ENCODE data around the gene RFX3.
A peak's percentile ranks its signal among the peaks of the same experiment; 100 is the strongest.
"Not testable (repeated sequence)": the region's sequence is repeated elsewhere in the genome, so short reads cannot be mapped to it uniquely, and the experiment has no call there.

RFX3 gene

DNA sequence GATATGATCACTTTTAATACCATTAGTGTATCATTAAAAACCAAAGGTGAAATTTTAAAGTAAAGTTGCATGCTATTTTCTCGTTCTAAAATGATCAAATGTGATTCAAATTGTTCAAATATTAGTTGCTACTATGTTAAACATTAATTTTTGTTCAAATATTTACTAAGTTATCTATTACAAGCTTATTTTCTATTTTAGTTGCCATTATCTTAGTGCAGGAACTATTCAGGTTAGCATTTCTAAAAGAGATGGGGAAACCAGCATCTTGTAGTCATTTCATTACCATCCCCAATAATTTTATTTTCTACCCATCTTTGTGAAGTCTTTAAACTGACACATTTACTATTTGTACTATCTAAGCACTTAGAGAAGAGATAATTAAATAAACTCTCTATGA lies 166.0 kb downstream of the RFX3 start:
- no peak for DNase-seq (ENCODE audit: low read depth in 2 of 3, low spot score in 1 of 3)

GRCh38 chr9:3359048-3359692 lies 166.6 kb downstream of the RFX3 start:
- no peak for DNase-seq (ENCODE audit: low read depth in 2 of 3, low spot score in 1 of 3)

DNA sequence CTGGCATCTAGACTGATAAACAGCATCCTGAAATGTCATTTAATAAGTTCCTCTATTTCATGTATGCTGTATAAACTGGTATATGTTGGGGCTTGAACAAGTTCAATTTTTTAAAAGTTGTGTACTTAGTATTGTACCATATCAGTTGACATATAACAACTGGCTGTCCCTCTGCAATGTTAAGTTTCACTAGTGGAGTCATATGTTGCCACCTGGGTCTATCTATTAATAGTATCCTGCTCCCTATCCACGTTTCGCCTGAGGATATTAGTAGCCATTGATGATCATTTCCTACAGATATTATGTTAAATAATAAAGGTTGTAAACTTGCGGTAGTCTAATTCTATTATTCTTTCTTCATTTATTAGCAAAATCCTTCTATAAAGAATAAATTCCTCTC lies 177.6 kb downstream of the RFX3 start:
- no peak for DNase-seq (ENCODE audit: low read depth in 2 of 3, low spot score in 1 of 3)

GRCh38 chr9:3346549-3346948 lies 179.3 kb downstream of the RFX3 start:
- no peak for DNase-seq (ENCODE audit: low read depth in 2 of 3, low spot score in 1 of 3)

GRCh38 chr9:3343671-3344070 lies 182.1 kb downstream of the RFX3 start:
- no peak for DNase-seq (ENCODE audit: low read depth in 2 of 3, low spot score in 1 of 3)

DNA sequence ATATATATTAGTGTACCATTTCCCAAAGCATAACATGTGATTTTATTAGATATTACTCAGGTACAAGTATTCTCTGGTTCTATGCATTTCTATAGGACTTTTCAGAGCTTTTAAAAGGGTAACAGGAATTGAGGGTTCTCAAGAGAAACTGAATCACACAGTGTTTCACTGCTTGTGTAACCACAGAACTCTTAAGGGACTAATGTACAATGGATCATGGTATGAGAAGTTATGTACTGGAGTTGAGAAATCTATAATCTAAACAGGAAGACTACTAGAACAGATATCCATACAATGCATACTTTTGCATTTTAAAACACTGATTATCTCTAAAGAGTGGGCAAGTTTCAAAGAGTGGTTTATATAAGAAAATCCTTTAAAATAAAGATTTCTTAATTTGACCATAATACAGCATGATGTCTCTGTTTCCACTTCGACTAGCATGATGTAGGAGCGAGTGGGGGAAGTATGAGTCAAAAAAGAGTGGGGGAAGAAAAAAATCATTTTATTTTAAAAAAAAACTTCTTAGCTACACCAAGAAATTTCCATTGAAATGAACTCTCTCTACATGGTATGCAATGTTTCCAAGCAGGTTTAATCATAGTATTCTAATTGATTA lies 183.5 kb downstream of the RFX3 start:
- no peak for DNase-seq (ENCODE audit: low read depth in 2 of 3, low spot score in 1 of 3)

DNA sequence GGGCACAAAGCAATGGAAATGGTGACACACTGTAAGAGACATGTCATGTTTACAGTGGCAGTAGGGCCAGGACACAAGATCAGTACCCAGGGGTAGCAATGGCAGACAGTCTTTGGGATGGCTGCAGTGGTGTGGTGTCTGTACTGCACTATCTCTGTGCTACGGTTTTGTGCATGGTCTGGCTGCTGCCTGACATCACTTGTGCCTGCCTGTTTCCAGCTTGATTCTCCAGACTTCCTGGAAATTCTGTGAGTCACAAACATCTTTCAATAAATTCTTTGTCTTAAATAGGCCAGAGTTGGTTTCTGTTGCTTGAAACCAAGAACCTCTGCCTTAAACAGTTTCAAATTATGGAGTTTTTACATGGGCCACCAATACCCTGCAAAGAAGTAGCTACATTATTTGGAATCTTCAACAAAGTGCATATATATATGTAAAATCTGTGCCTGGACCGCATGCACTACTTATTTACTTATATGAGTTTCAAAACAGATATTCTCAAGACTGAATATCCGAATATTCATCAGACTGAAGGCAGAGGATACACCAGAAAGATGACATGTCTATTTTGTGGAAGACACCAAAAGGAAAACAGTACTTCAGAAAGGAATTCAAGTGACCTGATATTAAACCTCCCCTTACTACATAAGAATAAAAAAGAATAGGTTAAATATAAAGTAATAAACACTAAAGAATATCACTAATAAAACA lies 188.1 kb downstream of the RFX3 start:
- peak in 1 of 3 donors; percentile 3 for DNase-seq (ENCODE audit: low read depth in 2 of 3, low spot score in 1 of 3)

DNA sequence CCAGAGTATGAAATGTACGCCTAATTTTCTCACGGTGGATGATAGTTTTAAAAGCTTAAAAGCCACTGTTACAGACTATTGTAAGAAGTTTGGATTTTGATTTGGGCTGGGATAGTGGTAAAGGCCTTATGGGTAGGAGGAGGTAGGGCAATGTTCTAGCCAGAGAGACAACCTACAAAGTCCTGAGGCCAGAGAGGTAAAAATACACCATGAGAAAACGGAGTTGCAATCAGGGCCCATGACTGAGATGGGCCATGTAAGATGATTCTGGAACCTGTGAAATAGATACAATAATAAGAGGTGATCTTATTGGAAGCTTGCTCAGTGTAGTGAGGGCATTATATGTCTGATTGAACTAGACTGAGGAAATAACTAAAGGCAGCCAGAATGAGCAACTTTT lies 188.8 kb downstream of the RFX3 start:
- DNase-seq (ENCODE audit: low read depth in 2 of 3, low spot score in 1 of 3), result no peak

GRCh38 chr9:3332802-3333201 lies 193.0 kb downstream of the RFX3 start:
- DNase-seq (ENCODE audit: low read depth in 2 of 3, low spot score in 1 of 3), result no peak

GRCh38 chr9:3331801-3332200 lies 194.0 kb downstream of the RFX3 start:
- DNase-seq (ENCODE audit: low read depth in 2 of 3, low spot score in 1 of 3), result peak in 1 of 3 donors; percentile 3

- no peak for DNase-seq (ENCODE audit: low read depth in 2 of 3, low spot score in 1 of 3)
Measured at GRCh38 chr9:3330792-3331420, 194.9 kb downstream of the RFX3 start.

DNA sequence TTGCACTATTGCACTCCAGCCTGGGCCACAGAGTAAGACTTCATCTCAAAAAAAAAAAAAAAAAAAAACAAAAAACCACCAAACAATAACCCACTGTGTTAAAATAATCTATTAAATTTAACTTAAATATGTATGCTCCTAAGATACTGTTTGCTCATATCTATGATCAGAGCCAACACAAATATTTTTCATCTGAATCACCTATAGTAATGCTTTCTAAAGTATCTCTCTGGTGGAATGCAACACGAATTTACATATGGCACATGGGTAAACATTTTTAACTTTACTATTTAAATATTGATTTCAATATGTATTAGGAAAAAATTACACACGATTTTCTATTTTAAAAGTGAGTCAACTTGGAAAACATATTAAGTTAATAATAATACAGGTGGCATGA lies 196.4 kb downstream of the RFX3 start:
- no peak for DNase-seq (ENCODE audit: low read depth in 2 of 3, low spot score in 1 of 3)

GRCh38 chr9:3323714-3324113 lies 202.1 kb downstream of the RFX3 start:
- DNase-seq (ENCODE audit: low read depth in 2 of 3, low spot score in 1 of 3), result no peak

- DNase-seq (ENCODE audit: low read depth in 2 of 3, low spot score in 1 of 3), result no peak
Measured at GRCh38 chr9:3321186-3321585, 204.6 kb downstream of the RFX3 start.

DNA sequence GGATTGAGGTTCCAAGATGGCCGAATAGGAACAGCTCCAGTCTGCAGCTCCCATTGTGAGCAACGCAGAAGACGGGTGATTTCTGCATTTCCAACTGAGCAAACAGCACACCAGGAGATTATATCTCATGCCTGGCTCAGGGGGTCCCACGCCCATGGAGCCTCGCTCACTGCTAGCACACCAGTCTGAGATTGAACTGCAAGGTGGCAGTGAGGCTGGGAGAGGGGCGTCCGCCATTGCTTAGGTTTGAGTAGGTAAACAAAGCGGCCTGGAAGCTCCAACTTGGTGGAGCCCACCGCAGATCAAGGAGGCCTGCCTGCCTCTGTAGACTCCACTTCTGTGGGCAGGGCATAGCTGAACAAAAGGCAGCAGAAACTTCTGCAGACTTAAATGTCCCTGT lies 213.2 kb downstream of the RFX3 start:
- DNase-seq (ENCODE audit: low read depth in 2 of 3, low spot score in 1 of 3), result not testable (repeated sequence)

GRCh38 chr9:3308609-3309008 lies 217.2 kb downstream of the RFX3 start:
- no peak for DNase-seq (ENCODE audit: low read depth in 2 of 3, low spot score in 1 of 3)

GRCh38 chr9:3304388-3304787 lies 221.4 kb downstream of the RFX3 start:
- DNase-seq (ENCODE audit: low read depth in 2 of 3, low spot score in 1 of 3), result peak in 1 of 3 donors; percentile 6

- DNase-seq (ENCODE audit: low read depth in 2 of 3, low spot score in 1 of 3), result no peak
Measured at GRCh38 chr9:3299872-3300271, 225.9 kb downstream of the RFX3 start.

DNA sequence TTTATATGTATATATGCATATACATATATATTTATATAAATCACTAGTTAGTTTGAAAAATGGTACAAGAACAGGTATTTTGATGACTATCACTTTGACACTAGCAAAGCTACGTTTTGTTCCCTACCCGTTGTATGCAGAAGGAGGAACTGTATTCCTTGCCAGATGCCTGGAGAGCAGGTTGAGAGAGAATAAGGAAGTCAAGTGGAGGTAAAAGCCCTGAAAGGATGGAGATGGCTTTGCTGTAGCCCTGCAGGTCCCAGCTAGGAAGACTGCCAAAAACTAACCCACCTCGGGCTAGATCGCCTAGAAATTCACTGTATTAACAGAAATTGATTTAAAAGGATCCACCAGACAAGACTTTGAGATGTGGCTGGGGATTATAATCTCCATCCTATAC lies 229.3 kb downstream of the RFX3 start:
- DNase-seq (ENCODE audit: low read depth in 2 of 3, low spot score in 1 of 3), result no peak

DNA sequence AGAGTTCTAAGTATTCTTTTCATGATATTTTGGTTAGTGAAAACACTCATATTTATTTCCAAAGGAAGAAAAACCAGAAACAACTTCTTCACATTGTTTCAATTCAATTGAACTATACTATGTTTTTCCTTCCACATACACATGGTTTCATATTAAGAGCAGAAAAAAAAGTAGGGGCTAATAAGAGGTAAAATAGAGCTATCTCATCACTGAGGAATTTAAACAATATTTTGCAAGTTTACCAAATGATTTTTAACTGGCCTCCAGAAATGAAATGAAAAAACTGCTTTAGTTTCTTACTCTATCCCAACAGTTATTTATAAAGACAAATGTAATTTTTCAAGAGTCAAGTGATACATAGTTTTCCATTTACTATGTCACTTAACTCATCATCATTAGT lies 233.5 kb downstream of the RFX3 start:
- DNase-seq (ENCODE audit: low read depth in 2 of 3, low spot score in 1 of 3), result no peak

DNA sequence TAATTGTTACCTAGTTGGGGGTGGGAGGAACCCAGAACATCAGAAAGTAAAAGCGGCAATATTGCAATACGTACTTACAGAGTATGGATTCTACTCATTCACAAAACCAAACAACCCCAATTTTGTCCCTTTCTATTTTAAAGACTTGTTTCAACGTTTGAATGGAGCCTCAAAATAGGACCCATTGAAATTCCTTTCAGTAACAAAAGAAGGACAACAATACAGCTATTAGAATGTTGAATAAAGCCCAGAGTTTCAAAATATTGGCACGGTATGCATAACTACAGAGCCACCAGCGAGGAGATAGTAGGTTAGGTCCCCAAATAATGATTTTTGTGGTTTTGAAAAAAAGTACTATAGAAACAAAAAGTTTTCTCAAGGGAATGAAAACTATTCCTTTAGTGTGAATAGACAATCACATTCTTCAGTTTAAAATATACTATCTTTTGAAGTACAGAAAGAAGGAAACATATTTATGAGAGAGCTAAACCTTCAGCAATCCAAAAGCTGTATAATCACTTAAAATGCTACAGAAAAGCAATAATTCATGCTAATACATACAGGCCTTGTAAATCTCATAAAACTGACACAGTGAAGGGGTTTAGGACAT lies 235.5 kb downstream of the RFX3 start:
- DNase-seq (ENCODE audit: low read depth in 2 of 3, low spot score in 1 of 3), result no peak

DNA sequence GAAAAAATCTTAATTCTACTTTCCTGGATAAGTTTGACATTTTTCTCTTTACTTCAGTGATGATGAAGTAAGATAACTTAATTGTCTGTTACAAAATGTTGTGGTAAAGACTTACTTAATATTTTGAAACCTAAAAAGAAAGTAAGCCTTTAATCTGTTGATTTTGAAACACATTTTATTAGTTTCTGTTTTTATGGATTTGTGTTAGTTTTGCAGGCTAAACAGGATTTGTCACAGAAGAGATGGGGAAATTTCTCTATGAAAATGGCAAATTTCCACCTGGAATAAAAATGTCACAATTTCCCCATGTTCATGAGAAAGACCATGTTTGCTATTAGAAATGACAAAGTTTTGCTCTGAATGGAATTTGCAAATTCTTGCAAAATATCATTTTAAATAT lies 237.1 kb downstream of the RFX3 start:
- no peak for DNase-seq (ENCODE audit: low read depth in 2 of 3, low spot score in 1 of 3)

Measured in stimulated activated CD4-positive, alpha-beta T cell treated with anti-CD3 and anti-CD28 coated beads, Interleukin-12 subunit alpha, Interleukin-12 subunit beta, amount 100 ng/mL, for 48 hours (primary cell).